H1 (cell line): Measurements from ENCODE around the gene RRM2. TPM values are rescaled to one million over a fixed set of nuclear protein-coding genes. Genes with fewer than 3 reads are reported as not detected.

Source experiments
- CTCF ChIA-PET: fragments of 300-600 bp; sonication (Branson Sonifier 250); formaldehyde crosslinking; loops from one replicate; lab custom pipeline; 2021; ENCODE audit not compliant: partially characterized antibody; lab: Charles Lee
- POLR2A ChIA-PET: fragments of 300-600 bp; sonication (Branson Sonifier 250); formaldehyde crosslinking; loops from one replicate; lab custom pipeline; 2021; ENCODE audit warnings: inconsistent platforms; ENCODE audit not compliant: partially characterized antibody; lab: Charles Lee
- DNase-seq, 2 experiments: peaks; one replicate each; pipeline versions ENCODE4 v3.0.0 to v3.0.0-alpha.2; 2010 to 2022; ENCODE audit warnings: low spot score in 2 of 2, low read depth in 1 of 2, mixed read lengths in 1 of 2
- FAIRE-seq: peaks from 2 replicates; lab custom pipeline; 2011; peaks lifted over from hg19 to GRCh38; lab: Jason Lieb, UNC
- H2AFZ ChIP-seq: 2 replicates; pipeline ENCODE4 v1.8.1; 2012; ENCODE audit warnings: low read length, inconsistent platforms
- H2AK5ac ChIP-seq: 2 replicates; pipeline ENCODE4 v1.6.1; 2013; ENCODE audit warnings: low read depth, low read length
- H2BK120ac ChIP-seq: replicated peaks from 2 replicates; pipeline ENCODE3; 2013; ENCODE audit warnings: low read depth, low read length, inconsistent platforms
- H2BK12ac ChIP-seq: 2 replicates; pipeline ENCODE4 v1.6.1; 2013; ENCODE audit warnings: low read depth, low read length
- H2BK15ac ChIP-seq: 2 replicates; pipeline ENCODE4 v1.6.1; 2013; ENCODE audit warnings: low read length
- H2BK20ac ChIP-seq: 2 replicates; pipeline ENCODE4 v1.6.1; 2013; ENCODE audit warnings: low read length
- H2BK5ac ChIP-seq: 2 replicates; pipeline ENCODE4 v1.6.1; 2013; ENCODE audit warnings: low read depth, low read length
- H3K14ac ChIP-seq: 2 replicates; pipeline ENCODE4 v1.6.1; 2013; ENCODE audit warnings: inconsistent platforms; ENCODE audit not compliant: insufficient read length
- H3K18ac ChIP-seq: 2 replicates; pipeline ENCODE4 v1.6.1; 2013; ENCODE audit warnings: low read length; ENCODE audit errors: extremely low read depth
- H3K23ac ChIP-seq: 2 replicates; pipeline ENCODE4 v1.6.1; 2013; ENCODE audit warnings: inconsistent platforms; ENCODE audit not compliant: insufficient read length
- H3K23me2 ChIP-seq: 2 replicates; pipeline ENCODE4 v1.6.1; 2013; ENCODE audit warnings: low read depth, low read length
- H3K27ac ChIP-seq: 2 replicates; pipeline ENCODE4 v1.6.1; 2011; ENCODE audit warnings: low read depth, low read length, inconsistent platforms
- H3K27me3 ChIP-seq, 4 experiments: replicated peaks in 1 of 4; 1 replicate in 1 of 4; 2 replicates in 3 of 4; pipeline versions ENCODE4 v1.6.1 to v1.8.1; 2011 to 2013; ENCODE audit warnings: low read length in 3 of 4, mild to moderate bottlenecking in 3 of 4, inconsistent platforms in 2 of 4, mixed read lengths in 2 of 4, moderate library complexity in 1 of 4; ENCODE audit not compliant: control insufficient read depth in 3 of 4, insufficient read depth in 3 of 4; ENCODE audit errors: extremely low read depth in 1 of 4
- H3K36me3 ChIP-seq, 4 experiments: 2 replicates each; pipeline versions ENCODE4 v1.6.1 to v1.8.1; 2011 to 2013; ENCODE audit warnings: mild to moderate bottlenecking in 4 of 4, low read length in 3 of 4, moderate library complexity in 2 of 4, control low read depth in 1 of 4, inconsistent platforms in 1 of 4; ENCODE audit not compliant: insufficient read depth in 4 of 4, control insufficient read depth in 2 of 4
- H3K4ac ChIP-seq: replicated peaks from 2 replicates; pipeline ENCODE3; 2013; ENCODE audit warnings: low read length, low read depth, mixed read lengths, inconsistent platforms; ENCODE audit not compliant: insufficient read length
- H3K4me1 ChIP-seq, 4 experiments: replicated peaks in 1 of 4; 1 replicate in 1 of 4; 2 replicates in 3 of 4; pipeline versions ENCODE4 v1.6.1 to v1.8.1; 2011 to 2013; ENCODE audit warnings: low read length in 3 of 4, inconsistent platforms in 2 of 4, mixed read lengths in 1 of 4; ENCODE audit not compliant: insufficient read depth in 4 of 4, control insufficient read depth in 3 of 4
- H3K4me2 ChIP-seq, 2 experiments: 2 replicates each; pipeline versions ENCODE4 v1.6.1 to v1.8.1; 2011 to 2013; ENCODE audit warnings: low read depth in 2 of 2, low read length in 2 of 2, control low read depth in 1 of 2, inconsistent platforms in 1 of 2, mild to moderate bottlenecking in 1 of 2; ENCODE audit not compliant: insufficient read depth in 1 of 2
- H3K4me3 ChIP-seq, 4 experiments: fragments of 200-600, 300-600 bp in 1 of 4; sonication (generic), shearing (Covaris generic), sonication (Bioruptor Twin) in 1 of 4; 2 replicates each; pipeline versions ENCODE4 v1.5.1 to v1.8.1; 2011 to 2016; ENCODE audit warnings: low read length in 4 of 4, low read depth in 3 of 4, control low read depth in 2 of 4, inconsistent platforms in 2 of 4, mild to moderate bottlenecking in 2 of 4, mixed read lengths in 1 of 4, moderate library complexity in 1 of 4; ENCODE audit not compliant: insufficient read depth in 2 of 4; ENCODE audit errors: extremely low read depth in 1 of 4
- H3K56ac ChIP-seq: replicated peaks from 2 replicates; pipeline ENCODE3; 2013; ENCODE audit warnings: low read depth, mild to moderate bottlenecking, mixed read lengths, low read length, inconsistent platforms; ENCODE audit not compliant: insufficient read length
- H3K79me1 ChIP-seq: 2 replicates; pipeline ENCODE4 v1.6.1; 2013; ENCODE audit warnings: low read depth, low read length, control low read depth
- H3K79me2 ChIP-seq, 2 experiments: 2 replicates each; pipeline versions ENCODE4 v1.6.1 to v1.8.1; 2012 to 2013; ENCODE audit warnings: low read length in 2 of 2, mild to moderate bottlenecking in 2 of 2, inconsistent platforms in 1 of 2; ENCODE audit not compliant: insufficient read depth in 2 of 2, control insufficient read depth in 1 of 2
- H3K9ac ChIP-seq, 4 experiments: replicated peaks in 1 of 4; 1 replicate in 1 of 4; 2 replicates in 3 of 4; pipeline versions ENCODE4 v1.6.1 to v1.8.1; 2011 to 2013; ENCODE audit warnings: low read depth in 3 of 4, low read length in 3 of 4, control low read depth in 2 of 4, mild to moderate bottlenecking in 2 of 4, moderate library complexity in 2 of 4, inconsistent platforms in 1 of 4; ENCODE audit errors: extremely low read depth in 1 of 4
- H3K9me3 ChIP-seq, 2 experiments: 2 replicates each; pipeline versions ENCODE4 v1.6.1 to v1.8.1; 2012 to 2013; ENCODE audit warnings: mild to moderate bottlenecking in 2 of 2, moderate library complexity in 2 of 2, control low read depth in 1 of 2, inconsistent platforms in 1 of 2, low read depth in 1 of 2, low read length in 1 of 2, mixed read lengths in 1 of 2; ENCODE audit not compliant: insufficient read depth in 2 of 2
- H4K20me1 ChIP-seq, 2 experiments: replicated peaks in 1 of 2; 2 replicates each; pipeline versions ENCODE3 to v1.8.1; 2011 to 2013; ENCODE audit warnings: inconsistent platforms in 2 of 2, low read length in 2 of 2, mild to moderate bottlenecking in 1 of 2; ENCODE audit not compliant: insufficient read depth in 2 of 2, control insufficient read depth in 1 of 2
- H4K5ac ChIP-seq: 2 replicates; pipeline ENCODE4 v1.6.1; 2013; ENCODE audit warnings: low read length, low read depth, mixed read lengths, inconsistent platforms; ENCODE audit not compliant: insufficient read length
- H4K8ac ChIP-seq: 2 replicates; pipeline ENCODE4 v1.8.0; 2013; ENCODE audit warnings: mild to moderate bottlenecking, moderate library complexity, low read length, inconsistent platforms; ENCODE audit not compliant: insufficient read depth; ENCODE audit errors: extremely low read depth
- H4K91ac ChIP-seq: replicated peaks from 2 replicates; pipeline ENCODE3; 2013; ENCODE audit warnings: low read length, mixed read lengths, inconsistent platforms; ENCODE audit not compliant: insufficient read length
- KDM4A ChIP-seq: IDR thresholded peaks from one replicate; pipeline ENCODE4 v1.7.1; 2012; ENCODE audit warnings: low read depth, mild to moderate bottlenecking, moderate library complexity, low read length, inconsistent platforms; ENCODE audit not compliant: severe bottlenecking
- NRF1 ChIP-seq: IDR thresholded peaks from 2 replicates; pipeline ENCODE4 v1.6.1; 2011; ENCODE audit warnings: mild to moderate bottlenecking, low read depth, low read length, improper control_type of control experiment
- WGBS, 2 experiments: shearing (Covaris generic) in 1 of 2; methylation state at CpG; one replicate each; pipeline versions ENCODE4 v1.1.6 to v1.1.7; 2013 to 2015; ENCODE audit warnings: low lambda C conversion rate in 2 of 2, mixed read lengths in 2 of 2, inconsistent platforms in 1 of 2, low coverage in 1 of 2, missing lambda C conversion rate in 1 of 2; ENCODE audit not compliant: insufficient replicate concordance in 2 of 2, insufficient coverage in 1 of 2, insufficient read length in 1 of 2; ENCODE audit errors: extremely low coverage in 1 of 2, missing lambda C conversion rate in 1 of 2; 5-methylcytosine and 5-hydroxymethylcytosine counted together
- polyA plus RNA-seq, 7 experiments: library from polyadenylated mRNA; depleted of rRNA in 3 of 7; stranded (reverse) in 5 of 7; unstranded in 2 of 7; fragments of >200 nt in 5 of 7; fragments of 200-250 nt in 2 of 7; gene quantifications; 1 replicate in 5 of 7; 2 replicates in 1 of 7; 4 replicates in 1 of 7; pipeline versions ENCODE4 v1.2.1 to v1.2.3, GENCODE V29; 2011 to 2013; ENCODE audit warnings: missing spikeins in 2 of 7, mixed read lengths in 2 of 7
- total RNA-seq: library from RNA; stranded (reverse); fragmentation: NEBNext Ultra II Directional; extraction: Animal tissue kit (Norgen Biotek cat#: 25700); gene quantifications from 2 replicates; pipeline ENCODE4 v1.2.1, GENCODE V29; 2021

Gene RRM2
- total and polyA plus RNA-seq, 2 of the 8 experiments (the other 6 are each of a cell fraction or from before 2014, with no cell fraction given), result 37.7 to 215 TPM

DNA sequence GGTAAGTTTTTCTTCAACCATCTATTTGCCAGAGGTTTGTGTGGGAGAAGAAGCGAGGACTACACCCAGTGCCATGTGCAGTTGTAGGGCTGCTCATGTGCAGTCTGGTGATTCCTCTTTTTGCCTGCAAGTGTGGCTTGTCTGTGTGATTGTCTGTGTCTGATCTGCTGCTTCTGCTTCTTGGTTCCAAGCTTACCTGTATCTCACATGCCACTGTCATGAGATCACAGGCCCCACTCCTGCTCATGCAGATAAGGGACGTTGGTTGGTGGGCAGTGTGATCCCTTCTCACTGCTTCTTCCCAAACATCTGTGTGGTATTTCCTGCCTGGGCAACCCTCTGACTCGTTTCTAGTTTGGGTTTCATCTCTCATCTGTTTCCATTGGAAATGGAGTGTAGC is 27.1 kb downstream of the RRM2 start:
- no peak overlapping the region for H3K27ac ChIP-seq
- H3K18ac ChIP-seq, result no peak overlapping the region
- H3K9ac ChIP-seq, result no peak overlapping the region
- H4K5ac ChIP-seq, result no peak overlapping the region
- WGBS, 2 experiments, result 73% methylated on average over 3 of the region's 3 CpGs; no CpG with 5 or more reads in 1 of the 2 experiments
- no peak overlapping the region for H2AFZ ChIP-seq
- H2BK15ac ChIP-seq, result no peak overlapping the region
- peaks cover 0 to 7% (median 3%) of the 10 kb centered on the region in 4 experiments; a peak in 6 of 8 replicates for H3K36me3 ChIP-seq
- DNase-seq (no peak), FAIRE-seq (no peak)
- H3K79me2 ChIP-seq, result no peaks in the 10 kb centered on the region
- H2BK20ac ChIP-seq, result no peak overlapping the region
- H4K91ac ChIP-seq, result no peak overlapping the region
- no peak overlapping the region for H2BK12ac ChIP-seq
- H2BK120ac ChIP-seq, result no peak overlapping the region
- no peaks in the 10 kb centered on the region for H3K27me3 ChIP-seq
- H3K56ac ChIP-seq, result no peak overlapping the region
- TF ChIP-seq KDM4A (no peak), NRF1 (no peak)
- peaks cover 0 to 2% of the 10 kb centered on the region in 2 experiments for H4K20me1 ChIP-seq
- no peaks in the 10 kb centered on the region for H3K9me3 ChIP-seq
- no peak overlapping the region for H3K4ac ChIP-seq
- H2BK5ac ChIP-seq, result no peak overlapping the region
- H3K4me3 ChIP-seq, result no peak overlapping the region
- H4K8ac ChIP-seq, result no peak overlapping the region
- H3K4me2 ChIP-seq, result no peak overlapping the region
- POLR2A ChIA-PET, result no interaction called here
- no peak overlapping the region for H3K14ac ChIP-seq
- no peaks in the 10 kb centered on the region for H3K4me1 ChIP-seq
- no peak overlapping the region for H2AK5ac ChIP-seq
- H3K79me1 ChIP-seq, result no peaks in the 10 kb centered on the region
- CTCF ChIA-PET, result no interaction called here
- no peak overlapping the region for H3K23ac ChIP-seq
- no peaks in the 10 kb centered on the region for H3K23me2 ChIP-seq
